ENCODE results near the gene U2SURP. TPM values are rescaled to one million over a fixed set of nuclear protein-coding genes. Genes with fewer than 3 reads are reported as not detected.
A peak's percentile ranks its signal among the peaks of the same experiment; 100 is the strongest.

The U2SURP gene
- total and polyA plus RNA-seq, 12 donors = 14.1 to 49.3 (median 40.2) TPM

DNA sequence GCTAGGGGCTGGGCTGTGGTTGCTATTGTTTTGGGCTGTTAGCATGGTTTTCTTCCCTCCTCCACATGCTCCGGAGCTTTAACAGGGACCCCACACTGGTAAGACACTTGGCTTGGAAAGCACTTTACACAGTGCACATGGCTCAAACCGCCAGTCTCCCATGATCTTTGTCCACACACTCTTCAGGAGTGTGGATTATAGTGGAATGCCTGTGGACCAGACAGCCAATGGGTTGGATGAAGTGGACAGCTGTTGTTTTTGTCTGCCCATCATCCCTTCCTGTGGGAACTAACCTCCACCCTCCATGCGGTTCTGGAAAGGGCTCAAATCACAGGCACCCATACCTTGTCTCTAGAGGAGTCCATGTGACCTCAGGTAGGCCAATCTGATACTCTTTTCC is 47.9 kb upstream of the U2SURP start:
- Histone ChIP-seq H3K9me3 (no peaks in the 10 kb centered on the region), H3K36me3 (no peaks in the 10 kb centered on the region), H3K4me1 (peaks cover 0 to 24% (median 6%) of the 10 kb centered on the region in 9 donors), H3K4me3 (no peak overlapping the region), H3K27ac (no peak overlapping the region), H3K27me3 (peaks cover 0 to 27% (median 0%) of the 10 kb centered on the region in 7 donors)
- intact Hi-C loops (cut with DNase I) = no loop called here
- 82 to 90% methylated on average over 3 of the region's 3 CpGs for WGBS, 2 donors
- no peak for DNase-seq
- TF ChIP-seq, protein P1, sequence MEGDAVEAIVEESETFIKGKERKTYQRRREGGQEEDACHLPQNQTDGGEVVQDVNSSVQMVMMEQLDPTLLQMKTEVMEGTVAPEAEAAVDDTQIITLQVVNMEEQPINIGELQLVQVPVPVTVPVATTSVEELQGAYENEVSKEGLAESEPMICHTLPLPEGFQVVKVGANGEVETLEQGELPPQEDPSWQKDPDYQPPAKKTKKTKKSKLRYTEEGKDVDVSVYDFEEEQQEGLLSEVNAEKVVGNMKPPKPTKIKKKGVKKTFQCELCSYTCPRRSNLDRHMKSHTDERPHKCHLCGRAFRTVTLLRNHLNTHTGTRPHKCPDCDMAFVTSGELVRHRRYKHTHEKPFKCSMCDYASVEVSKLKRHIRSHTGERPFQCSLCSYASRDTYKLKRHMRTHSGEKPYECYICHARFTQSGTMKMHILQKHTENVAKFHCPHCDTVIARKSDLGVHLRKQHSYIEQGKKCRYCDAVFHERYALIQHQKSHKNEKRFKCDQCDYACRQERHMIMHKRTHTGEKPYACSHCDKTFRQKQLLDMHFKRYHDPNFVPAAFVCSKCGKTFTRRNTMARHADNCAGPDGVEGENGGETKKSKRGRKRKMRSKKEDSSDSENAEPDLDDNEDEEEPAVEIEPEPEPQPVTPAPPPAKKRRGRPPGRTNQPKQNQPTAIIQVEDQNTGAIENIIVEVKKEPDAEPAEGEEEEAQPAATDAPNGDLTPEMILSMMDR (IDR thresholded peaks at IDR 0.05) = no peak
- peak in 3 of 8 donors; percentile 14 to 63 (median 29) for ATAC-seq

DNA sequence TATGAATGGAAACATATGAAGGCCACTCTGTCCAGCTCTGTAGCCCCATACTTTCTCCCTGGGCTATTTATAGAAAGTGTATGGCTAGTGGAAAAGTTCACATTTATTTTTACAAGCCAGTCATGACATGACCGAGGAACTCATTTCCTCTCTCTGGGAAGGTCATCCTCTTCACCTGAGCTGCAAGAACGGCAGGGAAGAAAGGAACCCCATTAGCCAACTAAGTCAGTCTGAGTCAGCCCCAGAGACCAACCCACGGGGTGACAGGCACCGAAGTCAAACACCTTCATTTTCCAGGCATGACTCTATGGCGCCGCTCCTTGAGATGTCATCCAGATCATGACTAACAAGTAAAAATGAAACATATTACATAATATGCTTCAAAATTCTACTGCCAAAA is 42.7 kb upstream of the U2SURP start:
- Histone ChIP-seq H3K4me1 (peaks cover 0 to 54% (median 7%) of the 10 kb centered on the region in 9 donors), H3K4me3 (no peak overlapping the region), H3K27ac (peak overlapping the region in 8 of 10 donors; percentile 33 to 72 (median 60))

DNA sequence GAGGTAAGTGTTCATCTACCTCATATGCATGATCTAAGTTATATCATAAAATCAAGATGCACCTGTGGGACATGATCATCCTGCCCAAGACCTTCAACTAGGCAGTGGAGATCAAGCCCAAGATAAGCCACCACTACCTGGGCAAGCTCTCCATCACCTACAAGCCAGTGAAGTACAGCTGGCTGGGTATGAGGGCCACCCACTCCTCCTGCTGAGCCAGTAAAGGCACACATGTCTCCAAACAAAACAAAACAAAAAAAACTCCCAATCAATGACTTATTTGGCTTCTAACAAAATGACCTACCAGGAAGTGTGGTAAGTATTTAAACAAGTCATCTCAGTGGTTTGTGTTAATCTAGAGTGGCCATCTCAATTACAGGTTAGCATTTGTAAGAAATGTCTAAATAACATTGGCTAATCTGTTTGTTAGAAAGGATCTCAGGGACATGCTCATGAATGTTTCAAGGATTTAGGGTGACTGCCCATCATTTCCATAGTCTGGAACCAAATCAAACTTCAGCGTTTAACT is 41.0 kb upstream of the U2SURP start:
- peak overlapping the region in 2 of 10 donors; percentile 6 to 69 for H3K4me3 ChIP-seq
- H3K9me3 ChIP-seq = no peaks in the 10 kb centered on the region
- peaks cover 0 to 90% (median 31%) of the 10 kb centered on the region in 7 donors for H3K27me3 ChIP-seq
- TF ChIP-seq, protein P1 (IDR thresholded peaks at IDR 0.05) = no peak
- H3K27ac ChIP-seq = peak overlapping the region in 2 of 10 donors; percentile 33 to 72
- intact Hi-C loops (cut with DNase I) = no loop called here
- WGBS, 2 donors = 84 to 100% methylated on average over 1 of the region's 1 CpG
- peaks cover 0 to 54% (median 7%) of the 10 kb centered on the region in 9 donors for H3K4me1 ChIP-seq
- DNase-seq (no peak), ATAC-seq (no peak)
- H3K36me3 ChIP-seq = no peaks in the 10 kb centered on the region

More for the DNA sequence above, 42.7 kb upstream of the U2SURP start:
- Histone ChIP-seq H3K9me3 (no peaks in the 10 kb centered on the region), H3K27me3 (peaks cover 0 to 73% (median 24%) of the 10 kb centered on the region in 7 donors), H3K36me3 (no peaks in the 10 kb centered on the region)
- whole genome bisulfite sequencing, 2 donors = 53% methylated on average over 6 of the region's 6 CpGs
- TF ChIP-seq, protein P1 (IDR thresholded peaks at IDR 0.05) = no peak
- DNase-seq (no peak), ATAC-seq (peak; percentile 27 to 80 (median 69))
- intact Hi-C loops (cut with DNase I) = no loop called here

DNA sequence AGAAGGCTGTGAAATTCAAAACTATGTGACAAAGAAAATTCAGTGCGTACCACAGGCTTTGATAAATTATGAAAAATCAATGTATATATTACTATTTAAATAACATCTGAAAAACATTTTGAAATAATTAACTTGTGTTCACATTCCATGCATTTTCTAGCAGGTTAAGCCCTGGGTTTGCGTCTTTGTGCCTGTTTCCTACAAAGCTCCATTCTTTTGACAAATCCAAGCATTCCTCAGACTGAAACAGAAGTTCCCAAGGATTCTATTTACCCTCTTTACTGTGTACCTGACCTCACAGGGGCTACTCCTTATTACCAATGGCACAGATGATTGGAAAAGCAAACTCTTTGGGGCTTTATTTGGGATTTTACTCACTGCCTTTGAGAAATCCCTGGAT is 39.8 kb upstream of the U2SURP start:
- H3K9me3 ChIP-seq = no peaks in the 10 kb centered on the region
- H3K36me3 ChIP-seq = no peaks in the 10 kb centered on the region
- peak overlapping the region in 5 of 10 donors; percentile 2 to 72 (median 27) for H3K4me3 ChIP-seq
- TF ChIP-seq, protein P1 (IDR thresholded peaks at IDR 0.05) = no peak
- intact Hi-C loops (cut with DNase I) = no loop called here
- H3K27me3 ChIP-seq = peaks cover 0 to 100% (median 31%) of the 10 kb centered on the region in 7 donors
- H3K4me1 ChIP-seq = peaks cover 0 to 54% (median 7%) of the 10 kb centered on the region in 9 donors
- WGBS, 2 donors = 82 to 86% methylated on average over 2 of the region's 2 CpGs
- DNase-seq (no peak), ATAC-seq (no peak)
- H3K27ac ChIP-seq = peak overlapping the region in 2 of 10 donors; percentile 9 to 86
